Stomach (tissue), 4 donors: Measurements from ENCODE around the gene TUBGCP3.

Experiments
- CTCF ChIP-seq, 7 experiments: fragments of 450-650 bp in 4 of 7; fragments of 200-600 bp in 3 of 7; sonication (generic) in 3 of 7; IDR thresholded peaks; one replicate each; pipeline ENCODE4 v1.5.1; 2016 to 2019; ENCODE audit warnings: antibody characterized with exemption in 7 of 7, control low read depth in 2 of 7, mild to moderate bottlenecking in 1 of 7
- POLR2A ChIP-seq, 4 donors: fragments of 450-650 bp; IDR thresholded peaks; one replicate each; pipeline ENCODE4 v1.6.1; 2016; ENCODE audit warnings: antibody characterized with exemption in 4 of 4, control low read depth in 2 of 4, mild to moderate bottlenecking in 1 of 4, moderate library complexity in 1 of 4

- TF ChIP-seq POLR2A (IDR thresholded peaks at IDR 0.05) (no peak), CTCF (IDR thresholded peaks at IDR 0.05) (no peak)
These were observed 13.4 kb upstream of the TUBGCP3 start for GRCh38 chr13:112601371-112601770.
